ENCODE measurements around the gene MYL3.

The MYL3 gene

DNA sequence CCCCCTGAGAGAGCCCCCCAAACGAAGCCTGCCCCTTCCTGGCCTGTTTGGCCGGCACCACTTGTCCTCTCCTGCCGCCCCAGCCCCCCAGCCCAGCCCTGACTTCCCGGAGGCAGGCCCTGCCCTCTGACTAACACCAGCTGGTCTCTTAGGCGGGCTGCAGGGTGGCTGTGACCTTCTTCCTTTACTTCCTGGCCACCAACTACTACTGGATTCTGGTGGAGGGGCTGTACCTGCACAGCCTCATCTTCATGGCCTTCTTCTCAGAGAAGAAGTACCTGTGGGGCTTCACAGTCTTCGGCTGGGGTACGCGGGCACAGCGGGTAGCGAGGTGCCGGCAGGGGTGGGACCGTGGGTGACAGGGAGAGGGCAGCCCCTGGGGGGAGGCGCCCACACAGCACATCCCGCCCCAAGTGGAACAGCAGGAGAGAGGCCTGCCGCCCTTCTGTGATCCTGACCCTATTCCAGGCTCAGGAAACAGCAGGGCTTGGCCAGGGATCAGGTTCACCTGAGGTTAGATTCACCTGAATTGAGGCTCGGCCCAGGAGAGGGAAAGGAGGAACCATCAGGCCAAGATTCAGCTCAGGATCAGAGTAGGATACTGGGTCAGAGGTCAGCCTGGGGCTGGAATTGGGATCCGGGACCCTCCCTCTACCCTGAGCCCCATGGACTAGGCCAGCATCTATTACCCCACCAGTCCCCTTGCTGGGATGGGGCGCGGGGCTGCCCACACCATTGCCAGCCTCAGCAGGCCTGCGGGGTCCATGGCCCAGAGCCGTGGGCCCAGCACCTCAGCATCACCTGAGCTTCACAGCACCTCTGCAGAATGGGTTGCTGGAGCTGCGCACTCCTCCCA is 36.1 kb upstream of the MYL3 start:
- no peak for DNase-seq

- DNase-seq = no peak
Observed at GRCh38 chr3:46898321-46899150, 35.3 kb upstream of the MYL3 start.

DNA sequence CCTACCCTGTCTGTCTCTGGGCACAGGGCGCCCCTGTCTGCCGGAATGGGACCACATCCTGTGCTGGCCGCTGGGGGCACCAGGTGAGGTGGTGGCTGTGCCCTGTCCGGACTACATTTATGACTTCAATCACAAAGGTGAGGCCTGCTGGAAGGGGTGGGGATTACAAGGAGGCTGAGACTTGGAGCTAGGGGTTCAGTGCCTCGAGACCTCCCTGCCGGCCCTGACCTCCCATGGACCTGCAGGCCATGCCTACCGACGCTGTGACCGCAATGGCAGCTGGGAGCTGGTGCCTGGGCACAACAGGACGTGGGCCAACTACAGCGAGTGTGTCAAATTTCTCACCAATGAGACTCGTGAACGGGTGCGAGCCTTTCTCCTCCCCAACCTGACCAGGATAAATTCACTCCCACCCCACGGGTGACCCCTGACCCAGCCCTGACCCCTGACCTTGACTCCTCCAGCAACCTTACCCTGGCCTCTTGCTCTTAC is 34.6 kb upstream of the MYL3 start:
- no peak for DNase-seq

- DNase-seq = no peak
Observed at GRCh38 chr3:46897031-46897430, 33.8 kb upstream of the MYL3 start.

- no peak for DNase-seq
Observed at GRCh38 chr3:46896386-46896785, 33.1 kb upstream of the MYL3 start.

DNA sequence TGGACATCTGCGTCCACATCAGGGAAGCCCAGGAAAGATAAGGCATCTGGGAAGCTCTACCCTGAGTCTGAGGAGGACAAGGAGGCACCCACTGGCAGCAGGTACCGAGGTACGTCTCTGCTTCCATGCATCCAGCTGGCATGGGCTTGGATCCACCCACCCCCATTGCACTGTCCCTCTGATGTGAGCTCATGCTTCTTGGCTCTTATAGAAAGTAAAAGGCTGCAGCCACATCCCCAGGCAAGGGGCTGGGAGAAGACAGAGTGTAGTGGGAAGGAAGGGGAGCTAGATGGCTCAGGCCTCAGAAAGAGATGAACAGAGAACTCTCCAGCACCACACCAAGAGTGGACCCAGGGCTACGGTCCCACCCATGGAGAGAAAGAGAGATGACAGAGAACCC is 32.5 kb upstream of the MYL3 start:
- DNase-seq = no peak

DNA sequence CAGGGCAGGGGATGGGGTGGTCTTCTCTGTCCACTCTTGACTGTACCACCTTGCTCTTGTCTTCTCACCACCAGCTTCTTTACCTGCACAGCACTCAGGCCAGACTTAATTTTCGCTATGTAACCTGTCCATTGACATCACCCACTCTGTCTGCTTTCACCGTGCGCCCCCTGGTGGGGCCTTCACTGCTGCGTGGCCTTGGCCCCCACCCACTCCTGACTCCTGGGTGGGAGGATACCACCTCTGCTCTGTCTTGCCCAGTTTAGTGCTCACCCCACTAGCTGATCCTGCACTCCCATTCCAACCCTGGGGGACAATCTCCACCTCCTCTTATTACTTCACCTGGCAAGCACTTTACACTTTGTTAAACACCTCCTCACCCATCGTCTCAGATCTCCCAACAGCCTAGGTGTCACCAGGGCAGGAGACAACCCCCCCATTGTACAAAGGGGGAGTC is 32.0 kb upstream of the MYL3 start:
- DNase-seq = peak; percentile 67

DNA sequence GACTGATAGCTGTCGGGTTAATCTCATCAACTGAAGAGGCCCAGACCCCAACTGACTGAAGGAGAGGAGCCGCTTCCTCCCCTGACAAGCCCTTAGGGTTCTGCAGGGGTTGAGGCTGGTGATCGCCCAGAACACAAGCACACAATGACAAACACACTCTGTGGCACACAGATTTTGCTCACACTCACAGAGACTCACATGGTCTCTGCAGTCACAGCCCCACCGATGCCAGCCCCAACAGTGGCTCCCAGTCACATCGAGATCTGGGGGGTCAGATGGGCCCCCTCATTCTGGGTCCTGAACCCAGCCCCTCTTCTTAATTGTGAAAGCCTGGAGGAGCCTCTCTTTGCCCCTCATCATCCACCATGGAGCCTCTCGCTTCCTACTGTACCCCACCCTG is 31.0 kb upstream of the MYL3 start:
- DNase-seq = no peak

DNA sequence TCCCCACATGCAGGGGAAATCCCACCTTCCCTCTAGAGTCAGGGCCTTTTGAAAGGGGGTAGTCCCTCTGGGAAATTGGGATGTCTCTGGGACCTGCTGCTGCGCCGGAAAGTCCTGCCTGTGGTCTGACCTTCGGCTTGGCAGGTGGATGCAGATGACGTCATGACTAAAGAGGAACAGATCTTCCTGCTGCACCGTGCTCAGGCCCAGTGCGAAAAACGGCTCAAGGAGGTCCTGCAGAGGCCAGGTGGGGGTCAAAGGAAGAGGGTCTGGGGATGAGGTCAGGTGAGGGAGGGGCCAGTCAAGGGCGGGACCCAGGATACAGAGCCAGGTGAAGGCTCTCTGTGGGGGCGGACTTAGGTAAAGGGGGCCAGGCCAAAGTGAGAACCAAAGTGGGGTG is 30.5 kb upstream of the MYL3 start:
- DNase-seq = no peak

DNA sequence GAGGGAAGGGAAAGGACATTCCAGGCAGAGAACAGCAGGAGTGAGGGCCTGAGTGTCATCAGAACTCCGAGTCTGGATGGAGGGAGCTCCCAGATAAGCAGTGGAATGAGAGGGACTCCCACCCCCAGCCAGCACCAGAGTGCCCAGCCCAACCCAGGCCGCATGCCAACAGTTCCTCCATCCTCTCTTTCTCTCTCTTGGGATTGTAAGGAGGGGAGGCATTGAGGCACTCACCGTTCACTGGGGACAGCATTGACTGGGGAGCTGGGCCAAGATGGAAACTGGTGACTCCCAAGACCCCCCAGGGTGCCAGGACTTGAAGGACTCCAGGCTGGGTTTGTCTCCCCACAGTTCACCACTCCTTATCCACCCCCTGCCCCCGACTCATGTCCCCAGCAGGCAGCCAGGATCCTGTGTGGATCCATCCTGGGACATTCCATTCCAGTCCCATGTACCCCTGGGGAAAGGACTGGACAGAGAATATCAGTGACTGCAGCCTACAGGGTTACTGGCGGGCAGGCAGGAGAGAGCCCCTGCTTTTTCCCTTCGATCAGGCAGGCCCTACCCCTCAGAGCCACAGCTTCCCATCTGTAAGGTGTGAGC is 30.0 kb upstream of the MYL3 start:
- DNase-seq = no peak

DNA sequence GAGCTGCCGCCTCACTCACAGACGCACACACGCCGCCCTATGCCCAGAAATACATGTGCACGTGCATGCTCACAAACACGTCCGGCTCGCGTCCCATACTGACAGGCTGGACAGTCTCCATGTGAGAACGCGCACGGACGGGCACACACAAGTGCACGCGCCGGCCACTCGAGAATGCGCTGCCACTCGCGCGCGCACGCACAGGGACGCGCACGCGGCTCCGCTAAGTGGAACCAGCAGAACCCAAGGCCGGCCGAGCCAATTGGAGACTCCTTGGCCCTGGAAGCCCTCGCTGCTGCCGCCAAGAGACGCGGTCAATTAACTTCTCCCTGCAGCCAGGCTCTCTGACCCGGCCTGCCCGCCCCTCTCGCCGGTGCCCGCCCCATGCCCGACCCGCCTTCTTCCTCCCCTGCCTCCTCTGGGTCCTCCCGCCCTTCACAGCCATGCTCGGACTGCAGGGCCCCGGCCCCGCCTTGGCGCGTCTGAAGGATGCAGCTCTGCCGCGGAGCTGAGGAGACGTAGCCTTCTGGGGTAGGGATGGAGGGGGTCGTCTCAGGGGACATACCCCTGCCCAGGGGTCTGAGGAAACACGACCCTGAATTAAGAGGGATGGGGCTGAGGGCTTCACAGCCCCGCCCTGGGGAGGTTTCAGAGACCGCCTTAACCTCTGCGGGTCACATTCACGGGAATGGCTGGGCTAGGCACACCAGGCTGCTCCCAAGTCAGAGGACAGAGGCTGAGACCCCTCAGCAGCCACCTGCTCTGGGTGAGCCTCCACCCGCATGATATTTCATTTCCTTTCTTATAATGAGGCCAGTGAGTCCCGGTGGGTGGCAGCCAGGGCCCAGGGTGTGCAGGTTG is 29.3 kb upstream of the MYL3 start:
- DNase-seq = peak; percentile 69

DNA sequence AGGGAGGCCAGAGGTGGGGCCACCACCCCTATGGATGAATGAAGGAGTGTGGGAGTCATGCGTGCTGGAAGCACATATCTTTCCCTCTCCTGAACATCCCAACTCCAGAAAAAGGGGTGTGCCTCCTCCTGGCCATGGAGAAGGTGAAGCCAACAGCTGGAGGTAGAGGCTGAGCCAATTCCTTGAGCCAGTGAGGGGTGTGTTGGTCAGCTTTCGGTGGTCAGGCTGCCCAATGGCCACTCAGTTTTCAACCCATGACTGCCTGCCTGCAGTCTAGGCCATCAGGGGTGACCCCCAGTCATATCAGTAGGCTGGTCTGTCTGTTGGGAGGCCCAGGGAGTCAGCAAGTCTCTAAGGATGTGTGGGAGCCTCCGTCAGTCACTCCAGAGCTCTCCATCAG is 27.9 kb upstream of the MYL3 start:
- no peak for DNase-seq

DNA sequence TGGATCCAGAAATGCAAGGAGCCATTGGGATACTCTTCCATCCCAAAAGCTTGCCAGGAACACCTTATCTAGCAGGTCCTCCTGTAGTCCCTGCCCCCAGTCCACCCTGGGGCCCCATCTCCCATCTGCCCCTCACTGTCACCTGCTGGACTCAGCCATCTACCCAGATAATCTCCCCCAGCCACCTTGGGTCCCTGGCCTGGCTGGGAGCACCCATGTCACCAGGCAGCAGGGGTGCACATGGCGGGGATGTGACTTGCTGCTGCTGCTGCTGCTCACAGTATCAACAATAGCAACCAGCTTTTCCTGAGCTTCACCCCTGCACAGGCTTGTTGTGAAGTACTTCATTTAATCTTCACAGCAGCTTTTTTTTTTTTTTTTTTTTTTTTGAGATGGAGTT is 26.9 kb upstream of the MYL3 start:
- DNase-seq = no peak

GRCh38 chr3:46889381-46890110 is 26.3 kb upstream of the MYL3 start:
- no peak for DNase-seq

- DNase-seq = no peak
Observed at GRCh38 chr3:46888705-46889104, 25.5 kb upstream of the MYL3 start.

DNA sequence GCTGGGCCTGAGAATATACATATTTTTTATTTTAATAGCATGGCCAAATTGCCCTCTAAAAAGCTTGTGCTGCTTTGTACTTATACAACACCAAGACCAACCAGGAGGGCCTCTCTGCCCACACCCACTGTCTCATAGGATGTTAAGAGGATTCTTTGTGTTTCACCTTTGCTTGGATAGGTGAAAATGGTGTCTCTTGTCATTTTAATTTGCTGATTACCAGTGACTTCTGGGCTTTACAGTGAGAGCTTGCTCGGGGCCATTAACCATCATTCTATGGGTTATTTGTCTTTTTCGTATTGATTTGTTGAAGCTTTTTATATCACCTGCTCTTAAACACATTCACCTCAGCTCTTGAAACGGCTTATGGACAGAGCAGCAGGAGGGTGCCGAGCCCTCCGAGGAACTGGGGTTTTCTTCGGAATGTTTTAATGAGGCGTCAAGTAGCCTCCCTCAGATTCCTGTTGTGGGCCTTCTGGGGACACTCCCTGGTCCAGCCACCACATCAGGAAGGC is 24.8 kb upstream of the MYL3 start:
- no peak for DNase-seq

- DNase-seq = no peak
Observed at GRCh38 chr3:46885612-46886011, 22.4 kb upstream of the MYL3 start.

- no peak for DNase-seq
Observed at GRCh38 chr3:46884929-46885328, 21.7 kb upstream of the MYL3 start.

GRCh38 chr3:46884427-46884826 is 21.2 kb upstream of the MYL3 start:
- no peak for DNase-seq

DNA sequence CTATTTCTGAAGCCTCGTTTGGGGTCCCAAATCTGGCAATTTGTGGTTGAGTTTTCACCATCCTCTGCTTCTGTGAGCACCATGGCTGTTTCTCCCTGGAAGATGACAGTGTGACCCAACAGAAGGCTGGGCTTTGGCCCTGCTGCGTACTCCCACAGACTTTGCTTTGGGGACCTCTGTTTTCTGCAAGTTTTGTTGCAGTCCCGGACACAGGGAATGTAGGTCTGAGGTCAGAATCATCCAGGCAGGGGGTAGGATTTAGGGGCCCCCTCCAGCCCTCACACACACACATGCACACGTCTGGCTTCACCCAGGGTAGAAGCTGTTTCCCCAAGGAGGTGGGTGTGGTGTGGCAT is 20.6 kb upstream of the MYL3 start:
- DNase-seq = no peak

DNA sequence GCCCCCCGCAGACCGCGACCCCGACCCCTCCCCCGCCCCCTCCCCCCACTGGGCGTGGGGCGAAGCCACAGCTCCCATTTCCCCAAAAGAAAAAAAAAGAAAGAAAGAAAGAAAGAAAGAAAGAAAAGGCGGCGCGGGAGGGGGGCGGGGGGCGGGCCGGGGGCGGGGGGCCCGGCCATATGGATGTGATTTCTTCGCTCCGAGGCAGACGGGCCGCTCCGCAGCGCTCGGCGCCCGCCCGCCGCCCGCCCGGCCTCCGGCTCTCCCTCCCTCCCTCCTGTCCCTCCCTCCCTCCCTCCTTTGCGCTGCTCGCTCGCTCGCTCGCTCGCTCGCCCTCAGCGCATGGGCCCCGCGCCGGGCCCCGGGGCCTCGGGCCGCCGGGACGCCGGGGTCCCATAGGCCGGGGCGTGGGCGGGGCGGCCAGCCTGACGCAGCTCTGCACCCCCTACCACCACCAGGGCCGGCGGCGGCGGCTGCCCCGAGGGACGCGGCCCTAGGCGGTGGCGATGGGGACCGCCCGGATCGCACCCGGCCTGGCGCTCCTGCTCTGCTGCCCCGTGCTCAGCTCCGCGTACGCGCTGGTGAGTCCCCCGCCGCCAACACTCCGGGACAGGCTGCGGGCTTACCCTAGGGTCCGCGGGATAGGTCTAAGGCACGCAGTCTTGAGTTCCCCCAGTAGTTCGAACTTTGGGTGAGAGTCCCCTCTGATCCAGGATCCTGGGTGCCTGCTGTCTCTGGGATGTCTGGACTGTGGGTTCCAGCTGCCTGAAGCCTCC is 20.0 kb upstream of the MYL3 start:
- no peak for DNase-seq

All from suppressor macrophage treated with lipopolysaccharide for 4 hours (primary cell).